Spinal cord (tissue), 10 donors: ENCODE results near the gene KEAP1. TPM values are rescaled to one million over a fixed set of nuclear protein-coding genes. Genes with fewer than 3 reads are reported as not detected.
A peak's percentile ranks its signal among the peaks of the same experiment; 100 is the strongest.
"Not testable (repeated sequence)": the region's sequence is repeated elsewhere in the genome, so short reads cannot be mapped to it uniquely, and the experiment has no call there.

ENCODE experiments used
- DNase-seq, 6 donors: peaks; one replicate each; pipeline versions ENCODE4 v3.0.0 to v3.0.0-alpha.2; 2013 to 2015; ENCODE audit warnings: low spot score in 6 of 6, low read depth in 4 of 6
- H3K27ac ChIP-seq: one replicate; pipeline ENCODE4 v1.5.1; 2013; ENCODE audit warnings: low read depth, low read length, control low read depth
- H3K27me3 ChIP-seq: one replicate; pipeline ENCODE4 v1.6.1; 2013; ENCODE audit warnings: low read length; ENCODE audit not compliant: control insufficient read depth, insufficient read depth
- H3K36me3 ChIP-seq: one replicate; pipeline ENCODE4 v1.6.1; 2013; ENCODE audit warnings: low read length; ENCODE audit not compliant: control insufficient read depth, insufficient read depth
- H3K4me1 ChIP-seq: one replicate; pipeline ENCODE4 v1.6.1; 2013; ENCODE audit warnings: low read length; ENCODE audit not compliant: control insufficient read depth, insufficient read depth
- H3K4me3 ChIP-seq: one replicate; pipeline ENCODE4 v1.5.1; 2013; ENCODE audit warnings: low read depth, low read length, control low read depth
- H3K9me3 ChIP-seq: one replicate; pipeline ENCODE4 v1.6.1; 2013; ENCODE audit warnings: low read length; ENCODE audit not compliant: control insufficient read depth, insufficient read depth
- WGBS: methylation state at CpG from one replicate; pipeline ENCODE4 v1.1.5; 2013; ENCODE audit warnings: missing lambda C conversion rate; ENCODE audit not compliant: insufficient coverage; 5-methylcytosine and 5-hydroxymethylcytosine counted together
- polyA plus RNA-seq, 2 donors: library from polyadenylated mRNA; unstranded; fragments of 120-200 nt; gene quantifications; one replicate each; pipeline ENCODE4 v1.2.1, GENCODE V29; 2013; ENCODE audit not compliant: insufficient read length in 2 of 2
- total RNA-seq, 2 donors: library from RNA; depleted of rRNA in 1 of 2; stranded (reverse); fragments of 120-200 nt in 1 of 2; fragments of >200 nt in 1 of 2; gene quantifications; one replicate each; pipeline versions ENCODE4 v1.2.3 to v1.2.4, GENCODE V29; 2013 to 2014
- donor health status: healthy.

The KEAP1 gene
- total and polyA plus RNA-seq, 4 donors: 40.5 to 93.6 (median 68.4) TPM

DNA sequence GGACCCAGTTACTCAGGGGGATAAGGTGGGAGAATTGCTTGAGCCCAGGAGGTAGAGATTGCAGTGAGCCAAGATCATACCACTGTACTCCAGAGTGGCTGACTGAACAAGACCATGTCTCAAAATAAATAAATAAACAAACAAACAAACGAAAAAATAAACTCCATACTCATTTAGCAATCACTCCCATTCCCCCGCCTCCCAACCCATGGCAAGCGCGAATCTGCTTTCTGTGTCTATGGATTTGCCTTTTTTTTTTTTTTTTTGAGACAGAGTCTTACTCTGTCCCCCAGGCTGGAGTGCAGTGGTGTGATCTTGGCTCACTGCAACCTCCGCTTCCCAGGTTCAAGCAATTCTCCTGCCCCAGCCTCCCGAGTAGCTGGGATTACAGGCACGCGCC, 23.7 kb upstream of the KEAP1 start:
- H3K27ac ChIP-seq, H3K36me3 ChIP-seq, H3K4me3 ChIP-seq, DNase-seq, H3K4me1 ChIP-seq, H3K9me3 ChIP-seq, H3K27me3 ChIP-seq: not testable (repeated sequence)
- WGBS: 90% methylated on average over 2 of the region's 8 CpGs

DNA sequence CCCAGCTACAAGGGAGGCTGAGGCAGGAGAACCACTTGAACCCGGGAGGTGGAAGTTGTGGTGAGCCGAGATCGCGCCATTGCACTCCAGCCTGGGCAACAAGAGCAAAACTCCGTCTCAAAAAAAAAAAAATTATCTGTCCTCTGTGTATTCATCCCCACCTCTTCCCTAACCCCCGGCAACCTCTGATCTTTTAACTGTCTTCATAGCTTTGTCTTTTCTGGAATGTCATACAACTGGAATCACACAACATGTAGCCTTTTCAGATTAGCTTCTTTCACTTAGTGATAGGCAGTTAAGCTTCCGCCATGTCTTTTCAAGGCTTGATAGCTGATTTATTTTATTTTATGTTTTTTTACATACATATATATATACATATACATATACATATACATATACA, 22.5 kb upstream of the KEAP1 start:
- no peak for DNase-seq
- Histone ChIP-seq H3K4me1 (no peaks in the 10 kb centered on the region), H3K27me3 (peaks cover 3% of the 10 kb centered on the region), H3K27ac (no peak overlapping the region), H3K9me3 (no peaks in the 10 kb centered on the region), H3K36me3 (no peaks in the 10 kb centered on the region), H3K4me3 (no peak overlapping the region)
- WGBS: 83% methylated on average over 3 of the region's 7 CpGs

DNA sequence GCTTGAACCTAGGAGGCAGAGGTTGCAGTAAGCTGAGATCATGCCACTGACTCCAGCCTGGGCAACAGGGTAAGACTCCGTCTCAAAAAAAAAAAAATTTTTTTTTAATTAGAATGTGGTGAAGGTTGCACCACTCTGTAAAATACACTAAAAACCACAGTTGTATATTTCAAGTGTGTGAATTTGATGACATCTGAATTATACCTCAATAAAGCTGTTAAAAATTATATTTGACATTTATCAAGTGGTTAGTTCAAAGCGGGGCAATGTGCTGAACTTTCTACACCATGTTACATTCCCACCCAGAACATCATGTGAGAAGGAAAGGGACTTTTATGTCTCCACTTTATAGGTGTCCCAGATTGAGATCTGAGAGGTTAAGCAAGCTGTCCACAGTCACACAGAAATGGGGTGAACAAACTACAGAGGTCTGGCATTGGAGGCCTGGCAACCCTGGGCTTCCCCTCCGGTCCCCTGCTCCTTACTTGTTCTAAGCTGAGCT, 20.0 kb upstream of the KEAP1 start:
- DNase-seq: no peak
- WGBS: 56% methylated on average over 1 of the region's 3 CpGs
- Histone ChIP-seq H3K27ac (no peak overlapping the region), H3K27me3 (peaks cover 23% of the 10 kb centered on the region), H3K4me1 (peaks cover 4% of the 10 kb centered on the region), H3K9me3 (no peaks in the 10 kb centered on the region), H3K4me3 (no peak overlapping the region), H3K36me3 (no peaks in the 10 kb centered on the region)

DNA sequence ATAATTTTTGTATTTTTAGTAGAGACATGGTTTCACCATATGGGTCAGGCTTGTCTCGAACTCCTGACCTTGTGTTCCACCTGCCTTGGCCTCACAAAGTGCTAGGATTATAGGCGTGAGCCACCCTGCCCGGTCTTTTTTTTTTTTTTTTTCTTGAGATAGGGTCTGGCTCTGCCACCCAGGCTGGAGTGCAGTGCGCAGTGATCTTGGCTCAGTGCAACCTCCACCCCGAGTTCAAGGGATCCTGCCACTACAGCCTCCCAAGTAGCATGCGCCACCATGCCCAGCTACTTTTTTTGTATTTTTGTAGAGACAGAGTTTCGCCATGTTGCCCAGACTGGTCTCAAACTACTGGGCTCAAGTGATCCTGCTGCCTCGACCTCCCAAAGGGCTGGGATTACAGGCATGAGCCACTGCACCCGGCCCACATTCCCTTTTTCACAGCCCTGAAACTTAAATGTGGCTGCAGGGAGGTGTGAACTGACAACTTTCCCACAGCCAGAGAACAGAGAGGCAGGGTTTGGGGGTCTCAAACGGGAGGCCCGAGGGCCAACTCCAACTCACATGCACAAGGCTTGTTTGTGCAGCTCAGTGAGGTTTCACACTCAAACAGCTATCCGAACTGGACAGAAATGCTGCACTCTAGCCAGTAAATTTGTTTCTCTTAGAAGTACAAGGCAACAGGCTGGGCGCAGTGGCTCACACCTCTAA, 18.5 kb upstream of the KEAP1 start:
- Histone ChIP-seq H3K27me3 (peaks cover 39% of the 10 kb centered on the region), H3K36me3 (no peaks in the 10 kb centered on the region), H3K4me3 (no peak overlapping the region), H3K4me1 (peaks cover 18% of the 10 kb centered on the region), H3K27ac (no peak overlapping the region), H3K9me3 (no peaks in the 10 kb centered on the region)
- DNase-seq: no peak
- WGBS: 87% methylated on average over 6 of the region's 13 CpGs

DNA sequence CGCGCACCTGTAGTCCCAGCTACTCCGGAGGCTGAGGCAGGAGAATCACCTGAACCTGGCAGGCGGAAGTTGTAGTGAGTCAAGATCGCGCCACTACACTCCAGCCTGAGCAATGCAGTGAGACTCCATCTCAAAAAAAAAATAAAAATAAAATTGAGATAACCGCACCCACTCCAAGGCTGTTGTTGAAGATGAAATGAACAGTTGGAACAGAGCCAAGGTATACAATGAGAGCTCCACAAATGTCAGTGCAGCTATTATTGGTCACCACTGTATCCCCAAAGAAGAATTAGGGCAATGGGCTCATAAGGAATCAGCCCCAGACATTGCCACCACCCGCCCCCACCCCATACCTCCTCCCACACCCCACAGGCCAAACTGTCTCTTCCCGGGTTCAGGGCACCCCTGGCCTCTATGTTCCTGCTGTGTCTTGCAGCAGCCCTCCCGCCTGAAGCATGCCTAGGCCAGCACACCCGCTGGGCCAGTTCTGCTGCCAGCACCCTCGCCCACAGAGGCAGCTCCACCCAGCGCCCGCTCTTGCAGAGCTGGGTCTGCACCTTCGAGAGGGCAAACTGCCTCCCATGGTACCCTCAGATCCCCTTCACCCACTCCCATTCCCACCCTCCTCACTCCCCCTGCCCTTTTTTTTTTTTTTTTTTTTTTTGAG, 17.6 kb upstream of the KEAP1 start:
- Histone ChIP-seq H3K36me3 (no peaks in the 10 kb centered on the region), H3K27ac (no peak overlapping the region), H3K27me3 (peaks cover 47% of the 10 kb centered on the region), H3K9me3 (no peaks in the 10 kb centered on the region), H3K4me1 (peaks cover 18% of the 10 kb centered on the region), H3K4me3 (no peak overlapping the region)
- WGBS: 83% methylated on average over 9 of the region's 15 CpGs
- no peak for DNase-seq

DNA sequence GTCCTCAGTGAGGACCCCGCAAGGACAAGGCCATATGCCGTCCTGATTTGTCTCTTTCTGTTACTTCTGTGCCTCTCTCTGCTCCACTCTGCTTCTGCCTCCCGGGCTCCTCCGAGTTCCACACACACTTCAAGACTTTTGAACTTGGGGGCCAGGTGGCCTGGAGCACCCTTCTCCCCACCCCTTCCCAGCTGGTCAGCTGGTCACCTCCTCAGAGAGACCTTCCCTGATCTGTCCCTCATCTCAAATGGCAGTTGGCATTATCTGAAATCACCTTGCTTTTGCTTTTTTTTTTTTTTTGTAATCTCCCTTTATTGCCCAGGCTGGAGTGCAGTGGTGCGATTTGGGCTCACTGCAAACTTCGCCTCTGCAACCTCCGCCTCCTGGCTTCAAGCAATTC, 16.3 kb upstream of the KEAP1 start:
- peaks cover 18% of the 10 kb centered on the region for H3K4me1 ChIP-seq
- no peaks in the 10 kb centered on the region for H3K9me3 ChIP-seq
- H3K27ac ChIP-seq: no peak overlapping the region
- no peaks in the 10 kb centered on the region for H3K36me3 ChIP-seq
- 94% methylated on average over 7 of the region's 7 CpGs for WGBS
- no peak overlapping the region for H3K4me3 ChIP-seq
- peaks cover 61% of the 10 kb centered on the region for H3K27me3 ChIP-seq
- no peak for DNase-seq

DNA sequence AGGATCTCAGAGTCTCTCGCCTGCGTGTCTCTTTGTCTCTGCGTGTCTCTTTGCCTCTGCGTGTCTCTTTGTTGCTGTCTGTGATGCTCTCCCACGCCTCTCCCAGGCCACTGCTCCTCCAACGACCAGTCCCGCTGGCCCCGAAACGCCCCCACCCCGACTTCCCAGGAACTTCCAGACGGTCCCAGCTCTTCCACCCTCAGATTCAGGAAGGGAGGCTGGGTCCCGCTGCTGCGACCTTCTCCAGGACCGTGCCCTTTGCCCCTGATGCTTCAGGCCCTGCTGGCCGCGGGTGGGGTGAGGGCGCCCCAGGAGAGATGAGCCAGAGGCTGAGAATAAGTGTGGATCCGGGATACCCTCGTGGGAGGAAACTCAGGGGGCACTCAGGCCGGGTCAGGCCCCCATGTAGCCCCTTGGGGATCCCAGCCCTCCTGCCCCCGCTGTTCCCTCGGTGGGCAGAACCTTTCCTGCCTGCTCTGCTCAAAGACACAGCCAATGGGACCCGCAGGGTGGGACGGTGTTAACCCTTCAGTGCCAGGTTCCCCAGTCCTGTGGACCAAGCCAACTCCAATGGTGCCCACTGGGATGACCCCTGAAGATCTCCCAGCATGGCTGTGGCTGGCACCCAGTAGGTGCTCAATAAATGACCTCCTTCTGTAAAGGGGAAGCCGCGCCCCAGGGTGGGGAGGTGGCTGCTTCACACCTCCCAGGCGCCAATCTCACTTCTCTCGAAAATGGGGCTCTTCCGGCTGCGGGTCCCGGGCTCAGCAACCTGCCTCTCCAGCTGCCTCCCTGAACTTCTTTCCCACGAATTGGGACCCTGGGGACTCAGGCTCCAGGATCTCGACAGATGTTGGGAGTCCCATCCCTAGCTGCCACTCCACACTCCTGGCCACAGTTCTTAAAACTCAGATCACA, 15.5 kb upstream of the KEAP1 start:
- no peak for DNase-seq
- Histone ChIP-seq H3K4me1 (peaks cover 18% of the 10 kb centered on the region), H3K9me3 (no peaks in the 10 kb centered on the region), H3K4me3 (no peak overlapping the region), H3K36me3 (no peaks in the 10 kb centered on the region), H3K27me3 (peaks cover 68% of the 10 kb centered on the region), H3K27ac (no peak overlapping the region)
- 18% methylated on average over 26 of the region's 33 CpGs for WGBS

DNA sequence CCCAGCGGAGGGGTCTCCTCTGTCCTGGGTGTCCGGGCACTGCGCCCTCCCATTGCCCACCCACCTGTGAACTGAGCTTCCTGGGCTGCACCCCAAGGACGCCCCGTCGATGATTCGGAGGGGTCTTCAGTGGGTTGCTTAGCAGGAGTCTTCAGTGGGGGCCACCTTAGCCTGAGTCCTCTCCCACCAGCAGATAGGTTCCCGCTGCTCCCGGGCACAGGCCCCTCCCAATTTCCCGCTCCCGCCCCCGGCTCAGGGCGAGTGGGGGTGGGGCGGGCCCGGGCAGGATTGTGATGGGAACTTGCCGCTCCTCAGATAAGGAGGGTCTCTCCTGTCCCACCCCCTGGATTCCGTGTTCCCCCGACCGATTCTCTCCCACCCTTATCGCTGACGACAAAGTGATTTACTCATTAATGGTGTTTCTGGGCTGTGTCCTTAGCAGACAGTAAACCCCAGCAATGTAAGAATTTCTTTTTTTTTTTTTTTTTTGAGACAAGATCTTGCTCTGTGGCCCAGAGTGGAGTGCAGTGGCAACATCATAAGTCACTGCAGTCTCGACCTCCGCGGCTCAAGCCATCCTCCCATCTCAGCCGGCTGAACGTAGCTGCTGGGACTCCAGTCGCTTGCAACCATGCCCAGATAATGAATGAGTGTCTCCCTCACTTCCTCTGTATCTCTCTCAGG, 14.7 kb upstream of the KEAP1 start:
- Histone ChIP-seq H3K27me3 (peaks cover 74% of the 10 kb centered on the region), H3K4me3 (no peak overlapping the region), H3K36me3 (no peaks in the 10 kb centered on the region), H3K27ac (no peak overlapping the region), H3K4me1 (peaks cover 18% of the 10 kb centered on the region), H3K9me3 (no peaks in the 10 kb centered on the region)
- DNase-seq: peak in 1 of 6 donors; percentile 5
- WGBS: under 1% methylated on average over 13 of the region's 27 CpGs

DNA sequence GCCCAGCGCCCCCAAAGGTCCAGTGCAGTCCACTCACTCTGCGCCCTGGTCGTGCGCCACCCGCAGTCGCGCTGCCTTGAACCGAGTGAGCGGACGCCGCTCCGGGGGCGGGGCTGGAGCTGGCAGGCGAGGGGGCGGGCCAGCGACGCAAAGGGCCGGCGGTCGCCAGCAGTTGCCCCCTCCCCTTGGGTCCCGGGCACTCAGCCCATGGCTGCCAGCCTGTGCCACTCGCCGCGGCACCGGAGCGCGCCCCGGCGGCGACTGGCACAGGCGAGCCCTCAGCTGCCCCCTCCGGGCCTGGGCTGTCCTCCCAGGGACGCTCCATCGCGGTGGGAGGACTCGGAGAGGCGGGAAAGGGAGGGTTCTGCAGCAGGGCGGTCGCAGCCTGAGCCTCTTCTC, 14.2 kb upstream of the KEAP1 start, which contains the start of gene S1PR5:
Gene S1PR5, minus strand, starts transcription at position 87 of the 399 bp plus-strand sequence. CDS start 2,436 bp downstream, outside the sequence.
- Histone ChIP-seq H3K36me3 (no peaks in the 10 kb centered on the region), H3K27ac (no peak within 1 kb of the TSS), H3K27me3 (peaks cover 78% of the 10 kb centered on the region), H3K9me3 (no peaks in the 10 kb centered on the region), H3K4me3 (no peak within 1 kb of the TSS), H3K4me1 (peaks cover 18% of the 10 kb centered on the region)
- under 1% methylated on average over 39 of the region's 39 CpGs for WGBS
- DNase-seq: peak in 1 of 6 donors; percentile 33
